Naive thymus-derived CD4-positive, alpha-beta T cell (primary cell): ENCODE data around the gene BTBD19. TPM values are rescaled to one million over a fixed set of nuclear protein-coding genes. Genes with fewer than 3 reads are reported as not detected.

Experiments used
- ATAC-seq: fragments of 150-1000 bp; cut with Tn5 transposase; 2 replicates; pipeline ENCODE4 v1.10.0; 2021; ENCODE audit warnings: mild to moderate bottlenecking, moderate library complexity
- CTCF ChIA-PET: fragments of 350-600 bp; sonication (Branson Sonifier 250); formaldehyde crosslinking; loops from one replicate; lab custom pipeline; 2021; ENCODE audit warnings: antibody characterized with exemption; lab: Charles Lee
- POLR2A ChIA-PET: fragments of 350-600 bp; sonication (Branson Sonifier 250); formaldehyde crosslinking; loops from one replicate; lab custom pipeline; 2021; ENCODE audit warnings: antibody characterized with exemption, inconsistent platforms; lab: Charles Lee
- DNase-seq, 9 donors: peaks; one replicate each; pipeline versions ENCODE4 v3.0.0 to v3.0.0-alpha.2; 2020 to 2022; ENCODE audit warnings: mixed read lengths in 1 of 9
- H3K27ac ChIP-seq: one replicate; pipeline ENCODE4 v1.7.0; 2013; ENCODE audit warnings: mild to moderate bottlenecking, low read depth, low read length, moderate library complexity
- H3K27me3 ChIP-seq, 2 donors: one replicate each; pipeline ENCODE4 v1.7.0; 2013; ENCODE audit warnings: low read length in 2 of 2, mild to moderate bottlenecking in 2 of 2, moderate library complexity in 2 of 2; ENCODE audit not compliant: control insufficient read depth in 2 of 2, insufficient read depth in 2 of 2
- H3K36me3 ChIP-seq, 3 experiments: 1 replicate in 2 of 3; 2 replicates in 1 of 3; pipeline ENCODE4 v1.7.0; 2013; ENCODE audit warnings: low read length in 3 of 3, mild to moderate bottlenecking in 3 of 3, moderate library complexity in 1 of 3; ENCODE audit not compliant: insufficient read depth in 3 of 3, control insufficient read depth in 2 of 3
- H3K4me1 ChIP-seq, 2 donors: one replicate each; pipeline ENCODE4 v1.7.0; 2013; ENCODE audit warnings: low read length in 2 of 2, mild to moderate bottlenecking in 2 of 2, moderate library complexity in 1 of 2; ENCODE audit not compliant: control insufficient read depth in 2 of 2, insufficient read depth in 2 of 2
- H3K4me3 ChIP-seq: 2 replicates; pipeline ENCODE4 v1.7.0; 2013; ENCODE audit warnings: mild to moderate bottlenecking, low read length
- H3K9me3 ChIP-seq, 3 experiments: 1 replicate in 2 of 3; 2 replicates in 1 of 3; pipeline ENCODE4 v1.7.0; 2013; ENCODE audit warnings: low read length in 3 of 3; ENCODE audit not compliant: control insufficient read depth in 2 of 3
- H3K27ac Mint-ChIP-seq, 9 donors: one replicate each; pipeline ENCODE4 v1.8.0; 2020 to 2022; ENCODE audit warnings: mixed read lengths in 9 of 9, mild to moderate bottlenecking in 8 of 9, moderate library complexity in 5 of 9, inconsistent platforms in 2 of 9
- H3K27me3 Mint-ChIP-seq, 5 donors: one replicate each; pipeline ENCODE4 v1.8.0; 2021 to 2022; ENCODE audit warnings: mixed read lengths in 5 of 5, mild to moderate bottlenecking in 1 of 5
- H3K36me3 Mint-ChIP-seq, 5 donors: one replicate each; pipeline ENCODE4 v1.8.0; 2020 to 2022; ENCODE audit warnings: mixed read lengths in 5 of 5, mild to moderate bottlenecking in 3 of 5, inconsistent platforms in 1 of 5
- H3K4me1 Mint-ChIP-seq, 7 donors: one replicate each; pipeline ENCODE4 v1.8.0; 2020 to 2022; ENCODE audit warnings: mixed read lengths in 7 of 7, mild to moderate bottlenecking in 3 of 7, inconsistent platforms in 1 of 7
- H3K4me3 Mint-ChIP-seq, 10 donors: one replicate each; pipeline ENCODE4 v1.8.0; 2020 to 2022; ENCODE audit warnings: mild to moderate bottlenecking in 10 of 10, mixed read lengths in 10 of 10, moderate library complexity in 6 of 10, inconsistent platforms in 2 of 10
- H3K9me3 Mint-ChIP-seq, 11 donors: one replicate each; pipeline ENCODE4 v1.8.0; 2020 to 2022; ENCODE audit warnings: mixed read lengths in 11 of 11, mild to moderate bottlenecking in 4 of 11, inconsistent platforms in 1 of 11, moderate library complexity in 1 of 11
- intact Hi-C, 2 donors: fragments of 100-400 bp; cut with micrococcal nuclease; formaldehyde crosslinking; loops; one replicate each; pipeline ENCODE4 v1.15.1; 2023
- polyA plus RNA-seq, 2 donors: library from polyadenylated mRNA; unstranded; fragments of 300-500 nt; fragmentation: Illumina TruSeq; gene quantifications; one replicate each; pipeline ENCODE4 v1.2.3, GENCODE V29; 2021
- total RNA-seq, 6 experiments: library from RNA in 5 of 6; stranded (reverse) in 5 of 6; gene quantifications; 1 replicate in 5 of 6; 2 replicates in 1 of 6; pipeline ENCODE4 v1.2.3 and lab custom pipeline; 2021 to 2026

Gene BTBD19
- total and polyA plus RNA-seq, 7 experiments from 2014 or later, result 0.07 to 47.2 (median 12.5) TPM

- intact Hi-C loops, result no loop called here
- Mint-ChIP-seq H3K4me3 (no peak overlapping the region), H3K27me3 (no peaks in the 10 kb centered on the region), H3K4me1 (peaks cover 29 to 59% (median 47%) of the 10 kb centered on the region in 7 donors), H3K36me3 (peaks cover 8 to 53% (median 24%) of the 10 kb centered on the region in 5 donors), H3K9me3 (peaks cover 0 to 2% (median 0%) of the 10 kb centered on the region in 11 donors), H3K27ac (no peak overlapping the region)
- Histone ChIP-seq H3K27ac (no peak overlapping the region), H3K4me1 (peaks cover 22 to 36% of the 10 kb centered on the region in 2 donors), H3K4me3 (no peak overlapping the region), H3K27me3 (no peaks in the 10 kb centered on the region), H3K9me3 (no peaks in the 10 kb centered on the region), H3K36me3 (peaks cover 0 to 47% (median 7%) of the 10 kb centered on the region in 3 experiments)
- ATAC-seq, result no peak
- DNase-seq, result no peak
- ChIA-PET POLR2A (interaction anchor here (0.9 to 1.4 kb wide), 3 partner anchors 10 to 30 kb away, joined by 3 to 4 read pairs (median 4); no protein-coding TSS in a partner anchor), CTCF (interaction anchor here (1.2 kb wide), 1 partner anchor 63 kb away, joined by 3 read pairs; no protein-coding TSS in a partner anchor)
Observed at GRCh38 chr1:44780583-44781121, 27.7 kb upstream of the BTBD19 start.

GRCh38 chr1:44783697-44784093 is 24.6 kb upstream of the BTBD19 start:
- DNase-seq (no peak), ATAC-seq (no peak)
- Mint-ChIP-seq H3K4me3 (peak overlapping the region; percentile 62 to 82 (median 73)), H3K27ac (peak overlapping the region in 8 of 9 donors; percentile 19 to 77 (median 58)), H3K4me1 (peaks cover 13 to 44% (median 31%) of the 10 kb centered on the region in 7 donors), H3K9me3 (peaks cover 0 to 2% (median 0%) of the 10 kb centered on the region in 11 donors), H3K27me3 (no peaks in the 10 kb centered on the region), H3K36me3 (peaks cover 0 to 26% (median 13%) of the 10 kb centered on the region in 5 donors)
- CTCF ChIA-PET, result interaction anchor here (1.0 to 3.0 kb wide), 6 partner anchors 9 to 56 kb away, joined by 3 to 16 read pairs (median 6); partner anchors contain the start of genes PLK3, RNU5D-1 and RPS8
- peaks cover 0 to 25% (median 0%) of the 10 kb centered on the region in 3 experiments for H3K36me3 ChIP-seq
- H3K27me3 ChIP-seq, result no peaks in the 10 kb centered on the region
- peaks cover 20 to 25% of the 10 kb centered on the region in 2 donors for H3K4me1 ChIP-seq
- peak overlapping the region; percentile 63 for H3K27ac ChIP-seq
- intact Hi-C loops, result loop anchor here in 1 of 2 donors (1.0 to 2.0 kb wide), 2 partner anchors 8 to 45 kb away; partner anchors contain the start of genes KIF2C and RPS8
- peak overlapping the region; percentile 9 for H3K4me3 ChIP-seq
- no peaks in the 10 kb centered on the region for H3K9me3 ChIP-seq
- POLR2A ChIA-PET, result interaction anchor here (0.6 to 7.9 kb wide), 11 partner anchors 8 to 800 kb away, joined by 3 to 93 read pairs (median 5); partner anchors contain the start of genes BTBD19, DYNLT4, PLK3 and RNU5D-1

GRCh38 chr1:44784094-44785028 is 24.0 kb upstream of the BTBD19 start:
- ChIA-PET POLR2A (interaction anchor here (0.5 to 7.9 kb wide), 14 partner anchors 9 to 799 kb away, joined by 3 to 93 read pairs (median 6); partner anchors contain the start of genes BTBD19, DYNLT4, HECTD3 and PLK3), CTCF (interaction anchor here (0.6 to 3.0 kb wide), 10 partner anchors 9 to 798 kb away, joined by 3 to 16 read pairs (median 5); partner anchors contain the start of genes EIF2B3, RNU5D-1 and RPS8)
- ATAC-seq, result peak; percentile 33
- Histone ChIP-seq H3K27me3 (no peaks in the 10 kb centered on the region), H3K4me1 (peaks cover 20 to 25% of the 10 kb centered on the region in 2 donors), H3K36me3 (peaks cover 0 to 18% (median 0%) of the 10 kb centered on the region in 3 experiments), H3K9me3 (no peaks in the 10 kb centered on the region), H3K4me3 (peak overlapping the region; percentile 34), H3K27ac (peak overlapping the region; percentile 63)
- peaks cover 0 to 21% (median 13%) of the 10 kb centered on the region in 5 donors for H3K36me3 Mint-ChIP-seq
- H3K4me1 Mint-ChIP-seq, result peaks cover 13 to 38% (median 29%) of the 10 kb centered on the region in 7 donors
- intact Hi-C loops, result loop anchor here (1.0 to 5.0 kb wide), 3 partner anchors 9 to 46 kb away; partner anchors contain the start of genes KIF2C (in 1 of the 2) and RPS8 (in 1 of the 2)
- peak overlapping the region; percentile 74 to 82 (median 76) for H3K4me3 Mint-ChIP-seq
- peak in 2 of 9 donors; percentile 30 to 32 for DNase-seq
- peak overlapping the region; percentile 44 to 83 (median 71) for H3K27ac Mint-ChIP-seq
- H3K9me3 Mint-ChIP-seq, result peaks cover 0 to 2% (median 0%) of the 10 kb centered on the region in 11 donors
- H3K27me3 Mint-ChIP-seq, result no peaks in the 10 kb centered on the region

GRCh38 chr1:44785029-44785380 is 23.3 kb upstream of the BTBD19 start:
- intact Hi-C loops, result loop anchor here (2.0 to 5.0 kb wide), 2 partner anchors 37 to 46 kb away; partner anchors contain the start of gene KIF2C (in 1 of the 2)
- Mint-ChIP-seq H3K27ac (peak overlapping the region; percentile 44 to 83 (median 71)), H3K9me3 (peaks cover 0 to 2% (median 0%) of the 10 kb centered on the region in 11 donors)

GRCh38 chr1:44785501-44786137 is 22.7 kb upstream of the BTBD19 start:
- POLR2A ChIA-PET, result interaction anchor here (0.6 to 7.9 kb wide), 12 partner anchors 10 to 226 kb away, joined by 3 to 93 read pairs (median 6); partner anchors contain the start of genes BTBD19, DYNLT4, HECTD3 and PLK3
- intact Hi-C loops, result loop anchor here (1.0 to 5.0 kb wide), 7 partner anchors 10 to 227 kb away; partner anchors contain the start of genes KIF2C (in 1 of the 2), RNU5D-1 (in 1 of the 2), RPS8 (in 1 of the 2) and UROD (in 1 of the 2)
- H3K9me3 ChIP-seq, result no peaks in the 10 kb centered on the region

More at GRCh38 chr1:44785029-44785380, 23.3 kb upstream of the BTBD19 start:
- Histone ChIP-seq H3K4me3 (no peak overlapping the region), H3K27ac (no peak overlapping the region), H3K27me3 (no peaks in the 10 kb centered on the region), H3K4me1 (peaks cover 20 to 25% of the 10 kb centered on the region in 2 donors), H3K9me3 (no peaks in the 10 kb centered on the region), H3K36me3 (peaks cover 0 to 16% (median 0%) of the 10 kb centered on the region in 3 experiments)
- ChIA-PET CTCF (interaction anchor here (0.6 to 3.0 kb wide), 11 partner anchors 8 to 797 kb away, joined by 3 to 16 read pairs (median 4); partner anchors contain the start of genes EIF2B3, RNU5D-1 and RPS8), POLR2A (interaction anchor here (0.5 to 7.9 kb wide), 11 partner anchors 9 to 420 kb away, joined by 3 to 93 read pairs (median 9); partner anchors contain the start of genes BTBD19, DYNLT4, HECTD3 and PLK3)
- peaks cover 13 to 38% (median 29%) of the 10 kb centered on the region in 7 donors for H3K4me1 Mint-ChIP-seq
- H3K27me3 Mint-ChIP-seq, result no peaks in the 10 kb centered on the region
- peaks cover 0 to 20% (median 12%) of the 10 kb centered on the region in 5 donors for H3K36me3 Mint-ChIP-seq
- DNase-seq, result no peak
- H3K4me3 Mint-ChIP-seq, result peak overlapping the region; percentile 60 to 82 (median 76)
- ATAC-seq, result no peak

More at GRCh38 chr1:44785501-44786137, 22.7 kb upstream of the BTBD19 start:
- peak overlapping the region; percentile 58 for H3K27ac ChIP-seq
- peaks cover 0 to 10% (median 0%) of the 10 kb centered on the region in 3 experiments for H3K36me3 ChIP-seq
- H3K4me3 ChIP-seq, result peak overlapping the region; percentile 64
- peak overlapping the region in 8 of 9 donors; percentile 36 to 80 (median 72) for H3K27ac Mint-ChIP-seq
- peaks cover 0 to 2% (median 0%) of the 10 kb centered on the region in 11 donors for H3K9me3 Mint-ChIP-seq
- DNase-seq (no peak), ATAC-seq (no peak)
- H3K4me1 Mint-ChIP-seq, result peaks cover 13 to 38% (median 29%) of the 10 kb centered on the region in 7 donors
- H3K36me3 Mint-ChIP-seq, result peaks cover 0 to 15% (median 6%) of the 10 kb centered on the region in 5 donors
- peak overlapping the region; percentile 60 to 82 (median 76) for H3K4me3 Mint-ChIP-seq
- no peaks in the 10 kb centered on the region for H3K27me3 Mint-ChIP-seq
- peaks cover 20 to 25% of the 10 kb centered on the region in 2 donors for H3K4me1 ChIP-seq
- CTCF ChIA-PET, result interaction anchor here (0.6 to 3.0 kb wide), 11 partner anchors 8 to 708 kb away, joined by 3 to 16 read pairs (median 3); partner anchors contain the start of genes RNU5D-1, RPS8 and UROD
- H3K27me3 ChIP-seq, result no peaks in the 10 kb centered on the region
